ENCODE measurements around the gene TVP23C.
"Not testable (repeated sequence)": the region's sequence is repeated elsewhere in the genome, so short reads cannot be mapped to it uniquely, and the experiment has no call there.

TVP23C gene

DNA sequence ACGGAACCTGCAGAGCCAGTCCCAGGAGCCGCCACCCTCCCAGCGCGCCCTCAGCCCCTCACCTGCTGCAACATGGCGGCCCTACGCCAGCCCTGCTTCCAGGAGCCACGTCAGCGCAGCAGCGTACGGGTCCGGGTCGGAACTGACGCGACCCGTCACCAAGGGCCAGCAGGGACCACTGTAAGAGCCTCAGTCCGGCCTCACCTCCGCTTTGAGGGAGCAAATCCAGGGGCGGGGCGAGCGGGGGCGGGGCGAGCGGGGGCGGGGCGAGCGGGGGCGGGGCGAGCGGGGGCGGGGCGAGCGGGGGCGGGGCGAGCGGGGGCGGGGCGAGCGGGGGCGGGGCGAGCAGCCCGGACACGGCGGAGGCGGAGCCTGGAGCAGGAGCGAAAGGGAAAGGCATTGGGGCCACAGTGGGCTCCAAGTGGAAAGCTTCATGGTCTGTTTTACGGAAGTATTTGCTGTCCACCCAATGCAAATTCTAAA, at the start of gene TVP23C:
Gene TVP23C (minus strand): TSS at position 109 of the 483 bp plus-strand sequence. CDS start 35 bp downstream, at position 74.
- DNase-seq (ENCODE audit: low read depth, low spot score), result not testable (repeated sequence)

GRCh38 chr17:15592960-15593359, 29.7 kb upstream of the TVP23C start:
- DNase-seq (ENCODE audit: low read depth, low spot score), result not testable (repeated sequence)

- not testable (repeated sequence) for DNase-seq (ENCODE audit: low read depth, low spot score)
Observed at GRCh38 chr17:15591986-15592385, 28.7 kb upstream of the TVP23C start.

- not testable (repeated sequence) for DNase-seq (ENCODE audit: low read depth, low spot score)
Observed at GRCh38 chr17:15590844-15591243, 27.6 kb upstream of the TVP23C start.

- DNase-seq (ENCODE audit: low read depth, low spot score), result not testable (repeated sequence)
Observed at GRCh38 chr17:15589544-15590536, 26.6 kb upstream of the TVP23C start.

DNA sequence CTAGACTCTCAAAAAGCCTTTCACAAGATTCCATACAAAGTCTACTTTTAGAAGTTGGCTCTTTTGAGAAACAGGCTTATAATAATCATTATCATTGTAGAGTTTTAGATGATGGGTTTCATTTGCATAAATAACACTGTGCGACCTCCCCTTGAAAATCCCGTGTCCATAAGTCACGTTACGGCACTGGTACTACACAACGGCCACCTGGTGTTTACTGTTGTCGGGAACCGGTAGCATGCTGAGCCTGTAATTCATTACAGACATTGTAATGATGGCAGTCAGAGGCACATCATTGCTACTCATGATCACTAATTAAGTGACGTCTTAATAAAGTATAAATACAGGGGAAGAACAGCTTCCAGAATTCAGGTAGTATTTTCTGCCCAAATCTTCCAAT, 24.7 kb upstream of the TVP23C start:
- DNase-seq (ENCODE audit: low read depth, low spot score), result not testable (repeated sequence)

DNA sequence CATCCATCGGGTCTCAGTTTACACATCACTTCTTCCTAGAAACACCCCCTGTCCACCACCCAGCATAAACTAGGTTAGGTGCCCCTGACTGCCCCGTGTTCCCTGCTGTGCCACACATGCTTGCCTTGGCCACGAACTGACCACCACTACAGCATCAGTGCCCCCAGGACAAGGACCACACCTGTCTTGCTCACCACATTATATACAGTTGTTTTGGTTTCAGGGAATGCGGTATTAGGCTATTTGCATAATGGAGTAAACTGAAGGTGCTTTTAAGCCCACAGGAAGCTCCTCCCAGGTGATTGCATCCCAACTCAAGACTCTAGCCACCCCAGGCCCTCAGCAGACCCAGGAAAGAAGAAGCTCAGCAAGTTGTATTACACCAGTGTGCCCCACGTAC, 20.0 kb upstream of the TVP23C start:
- not testable (repeated sequence) for DNase-seq (ENCODE audit: low read depth, low spot score)

GRCh38 chr17:15581462-15581861, 18.2 kb upstream of the TVP23C start:
- DNase-seq (ENCODE audit: low read depth, low spot score), result not testable (repeated sequence)

DNA sequence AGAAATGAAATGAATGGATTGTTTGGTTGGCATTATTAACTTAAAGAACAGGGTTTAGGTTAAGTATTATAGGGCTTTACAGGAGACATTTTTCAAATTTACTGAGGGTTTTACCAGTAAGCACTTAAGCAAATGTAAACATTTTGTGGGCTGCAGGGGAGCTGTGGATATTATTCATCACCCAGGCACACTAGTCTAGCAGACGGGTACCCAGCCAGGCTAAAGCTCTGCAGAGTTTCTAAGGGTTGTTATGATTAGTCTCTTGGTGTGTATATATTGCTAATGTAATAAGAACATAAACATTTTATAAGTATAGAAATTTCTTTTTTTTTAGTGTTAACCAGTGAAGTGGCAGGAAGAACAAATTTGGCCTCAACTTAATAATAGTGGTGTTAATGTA, 13.6 kb upstream of the TVP23C start:
- not testable (repeated sequence) for DNase-seq (ENCODE audit: low read depth, low spot score)

DNA sequence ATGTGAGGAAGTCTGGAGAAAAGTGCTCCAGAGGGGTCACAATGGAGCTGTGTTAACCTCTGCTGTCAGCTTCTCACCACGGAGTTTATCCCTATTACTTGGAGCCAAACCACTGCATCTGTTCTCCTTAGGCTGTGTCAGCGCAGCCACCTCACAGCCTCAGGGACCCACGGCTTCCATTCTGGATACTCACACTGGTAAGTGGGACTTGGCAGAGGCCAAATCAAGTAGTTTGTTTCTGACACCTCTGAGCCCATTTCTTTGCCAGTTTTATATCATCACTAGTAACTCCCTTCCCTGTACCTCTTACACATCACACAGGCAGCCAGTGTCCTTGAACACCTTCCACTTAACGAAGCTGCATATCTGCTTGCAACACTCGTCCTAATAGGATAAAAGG, 11.4 kb upstream of the TVP23C start:
- not testable (repeated sequence) for DNase-seq (ENCODE audit: low read depth, low spot score)

DNA sequence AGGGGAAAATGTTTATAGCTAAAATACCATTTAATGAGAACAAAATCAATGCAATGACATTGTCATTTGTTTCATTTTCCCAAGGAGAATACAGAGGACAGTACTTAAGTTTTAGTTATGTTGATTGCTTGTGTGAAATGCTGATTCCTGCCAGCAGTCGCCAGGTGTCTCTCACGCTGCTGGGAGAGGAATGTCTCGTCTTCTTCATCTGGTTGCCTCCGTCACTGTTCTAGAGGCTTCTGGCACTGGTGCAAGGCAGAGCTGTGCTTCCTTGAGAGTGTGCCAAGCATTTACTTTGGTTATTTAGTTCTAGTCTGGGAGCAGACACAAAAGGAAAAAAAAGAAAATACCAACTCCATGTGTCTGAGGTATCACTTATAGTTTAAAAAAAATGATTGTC, 10.6 kb upstream of the TVP23C start:
- not testable (repeated sequence) for DNase-seq (ENCODE audit: low read depth, low spot score)

- not testable (repeated sequence) for DNase-seq (ENCODE audit: low read depth, low spot score)
Observed at GRCh38 chr17:15562613-15563374, 489 bp downstream of the TVP23C start.

DNA sequence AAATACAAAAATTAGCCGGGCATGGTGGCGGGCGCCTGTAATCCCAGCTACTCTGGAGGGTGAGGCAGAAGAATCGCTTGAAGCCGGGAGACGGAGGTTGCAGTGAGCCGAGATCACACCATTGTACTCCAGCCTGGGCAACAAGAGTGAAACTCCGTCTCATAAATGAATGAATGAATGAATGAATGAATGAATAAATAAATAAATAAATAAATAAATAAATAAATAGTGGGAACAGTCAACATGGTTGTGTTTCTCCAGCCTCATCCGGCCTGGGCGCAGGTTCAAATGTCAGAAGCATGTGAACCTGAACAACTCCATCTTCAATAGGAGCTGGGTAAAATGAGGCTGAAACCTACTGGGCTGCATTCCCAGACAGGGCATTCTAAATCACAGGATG, 1.8 kb downstream of the TVP23C start:
- not testable (repeated sequence) for DNase-seq (ENCODE audit: low read depth, low spot score)

- DNase-seq (ENCODE audit: low read depth, low spot score), result not testable (repeated sequence)
Observed at GRCh38 chr17:15558403-15559105, 4.7 kb downstream of the TVP23C start.

- not testable (repeated sequence) for DNase-seq (ENCODE audit: low read depth, low spot score)
Observed at GRCh38 chr17:15557334-15557832, 5.9 kb downstream of the TVP23C start.

- DNase-seq (ENCODE audit: low read depth, low spot score), result not testable (repeated sequence)
Observed at GRCh38 chr17:15552932-15553331, 10.4 kb downstream of the TVP23C start.

DNA sequence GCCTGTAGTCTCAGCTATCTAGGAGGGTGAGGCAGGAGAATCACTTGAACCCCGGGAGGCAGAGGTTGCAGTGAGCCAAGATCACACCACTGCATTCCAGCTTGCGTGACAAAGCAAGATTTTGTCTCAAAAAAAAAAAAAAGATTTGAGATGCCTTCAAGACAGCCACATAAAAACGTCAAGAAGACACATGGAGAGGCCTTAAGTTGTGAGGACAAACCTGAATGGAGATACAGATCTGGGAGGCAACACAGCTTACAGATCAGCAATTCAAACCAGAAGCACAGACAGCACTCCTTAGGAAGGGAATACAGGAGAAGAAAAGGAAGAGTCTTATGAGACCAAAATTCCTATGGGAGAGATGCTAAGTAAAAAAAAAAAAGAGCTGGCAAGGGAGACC, 13.7 kb downstream of the TVP23C start:
- DNase-seq (ENCODE audit: low read depth, low spot score), result not testable (repeated sequence)

- DNase-seq (ENCODE audit: low read depth, low spot score), result not testable (repeated sequence)
Observed at GRCh38 chr17:15546604-15547003, 16.7 kb downstream of the TVP23C start.

DNA sequence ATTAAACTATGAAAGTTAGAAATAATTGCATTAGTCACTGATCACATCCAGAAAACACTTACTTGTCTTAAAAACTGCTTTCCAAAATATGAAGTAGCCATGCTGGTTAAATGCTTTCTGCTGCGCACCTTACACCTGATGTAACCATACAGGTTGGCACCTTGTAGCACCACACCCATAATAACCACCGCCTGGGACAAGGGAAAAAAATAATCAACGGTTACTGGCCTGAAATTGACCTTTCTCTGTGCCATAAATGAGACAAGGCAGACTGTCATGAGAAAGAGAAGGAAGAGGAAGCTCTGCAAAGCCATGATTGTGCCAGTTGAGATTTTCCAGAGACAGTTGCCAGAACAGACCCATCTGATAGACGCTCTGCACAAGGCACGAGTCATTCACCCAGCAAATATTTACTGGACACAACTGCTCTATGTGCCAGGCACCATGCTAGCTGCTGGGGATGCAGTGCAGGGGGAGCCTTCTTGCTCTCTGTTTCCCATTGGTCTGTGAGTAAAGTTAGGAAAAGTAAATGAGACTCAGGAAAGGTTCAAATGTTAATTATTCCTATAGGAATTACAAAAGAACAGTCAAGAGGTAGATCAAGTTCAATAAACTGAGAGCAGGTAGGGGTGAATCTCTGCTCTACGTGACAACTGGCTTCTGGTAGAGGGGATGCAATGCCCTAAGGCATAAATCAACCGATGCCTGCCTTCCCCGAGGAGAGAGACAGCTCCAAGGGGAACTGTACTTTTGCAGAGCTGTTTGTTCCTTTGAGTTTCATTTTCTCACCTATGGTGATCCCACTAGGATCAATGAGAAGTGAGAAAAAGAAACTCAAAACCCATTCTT, 22.7 kb downstream of the TVP23C start:
- not testable (repeated sequence) for DNase-seq (ENCODE audit: low read depth, low spot score)

- DNase-seq (ENCODE audit: low read depth, low spot score), result not testable (repeated sequence)
Observed at GRCh38 chr17:15533122-15533521, 30.2 kb downstream of the TVP23C start.
